Umbilical cord (tissue), 2 donors: ENCODE data around the gene SYNDIG1L. TPM values are rescaled to one million over a fixed set of nuclear protein-coding genes. Genes with fewer than 3 reads are reported as not detected.

Experiments used
- DNase-seq: peaks from one replicate; pipeline ENCODE4 v3.0.0-alpha.2; 2015; ENCODE audit warnings: low spot score
- total RNA-seq: library from RNA; depleted of rRNA; stranded (reverse); fragments of >200 nt; gene quantifications from one replicate; pipeline ENCODE4 v1.2.3, GENCODE V29; 2014; ENCODE audit warnings: low replicate concordance; ENCODE audit not compliant: insufficient read depth

Gene SYNDIG1L
- total RNA-seq, 1 donor from 2014 or later, result not detected

- DNase-seq, result peak; percentile 80
These were observed 63.6 kb downstream of the SYNDIG1L start for GRCh38 chr14:74362361-74362915.

- DNase-seq, result no peak
These were observed 65.8 kb downstream of the SYNDIG1L start for GRCh38 chr14:74360163-74360562.

- DNase-seq, result no peak
These were observed 67.7 kb downstream of the SYNDIG1L start for GRCh38 chr14:74358176-74358829.

GRCh38 chr14:74357585-74357984, 68.4 kb downstream of the SYNDIG1L start:
- no peak for DNase-seq

GRCh38 chr14:74356892-74357575, 69.0 kb downstream of the SYNDIG1L start:
- DNase-seq, result no peak

Other genes starting within 250 kb of the SYNDIG1L start
- 1.9 TPM for gene VSX2, start 186.8 kb downstream of the SYNDIG1L start, total RNA-seq
- 47.7 TPM for gene ABCD4, start 123.3 kb downstream of the SYNDIG1L start, total RNA-seq
- 1.2 TPM for gene VRTN, start 77.7 kb downstream of the SYNDIG1L start, total RNA-seq
- 95.8 TPM for gene NPC2, start 67.1 kb upstream of the SYNDIG1L start, total RNA-seq
- 42.4 TPM for gene ISCA2, start 67.6 kb upstream of the SYNDIG1L start, total RNA-seq
- 103 TPM for gene LTBP2, start 186.0 kb upstream of the SYNDIG1L start, total RNA-seq